T47D (cell line): Measurements from ENCODE around the gene TTC38.

Source experiments
- DNase-seq, 2 experiments: peaks; one replicate each; pipeline versions ENCODE4 v3.0.0 to v3.0.0-alpha.2; 2011 to 2012; ENCODE audit warnings: low read depth in 1 of 2, low spot score in 1 of 2
- JUND ChIP-seq: IDR thresholded peaks from 2 replicates; pipeline ENCODE4 v1.6.1; 2012; ENCODE audit warnings: low read depth
- in situ Hi-C: cut with HindIII; loops from 2 replicates; pipeline ENCODE4 v1.10.0; 2016; ENCODE audit warnings: low sequenced_read_pairs, low pct_unique_long_range_greater_than_20kb

Gene TTC38

DNA sequence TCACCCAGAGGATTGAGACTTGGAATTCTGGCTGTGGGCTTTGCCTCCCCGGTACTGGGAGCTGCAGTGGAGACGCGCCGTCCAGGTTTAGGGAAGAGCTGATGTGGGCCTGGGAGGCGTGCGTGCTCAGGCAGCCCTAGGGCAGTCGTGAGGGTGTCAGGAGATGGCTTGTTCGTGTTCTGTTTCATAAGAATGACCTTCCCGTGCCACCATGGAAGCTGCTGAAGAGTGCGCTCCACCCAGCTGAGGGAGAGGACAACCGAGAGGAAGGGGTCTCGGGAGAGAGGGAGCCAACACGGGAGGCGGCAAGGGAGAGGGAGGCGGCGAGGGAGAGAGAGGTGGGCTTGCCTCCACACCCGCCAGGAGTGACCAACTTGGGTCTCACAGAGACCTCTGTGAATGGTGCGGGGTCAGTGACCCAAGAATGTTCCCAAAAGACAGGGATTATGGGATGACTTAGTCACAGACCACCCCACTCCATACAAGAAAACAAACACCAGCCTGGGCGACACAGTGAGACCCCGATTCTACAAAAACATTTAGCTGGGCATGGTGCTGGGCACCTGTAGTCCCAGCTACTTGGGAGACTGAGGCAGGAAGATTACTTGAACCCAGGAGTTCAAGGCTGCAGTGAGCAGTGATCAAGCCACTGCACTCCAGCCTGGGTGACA lies 53.0 kb downstream of the TTC38 start:
- TF ChIP-seq JUND = no peak
- in situ Hi-C loops = no loop called here
- no peak for DNase-seq

DNA sequence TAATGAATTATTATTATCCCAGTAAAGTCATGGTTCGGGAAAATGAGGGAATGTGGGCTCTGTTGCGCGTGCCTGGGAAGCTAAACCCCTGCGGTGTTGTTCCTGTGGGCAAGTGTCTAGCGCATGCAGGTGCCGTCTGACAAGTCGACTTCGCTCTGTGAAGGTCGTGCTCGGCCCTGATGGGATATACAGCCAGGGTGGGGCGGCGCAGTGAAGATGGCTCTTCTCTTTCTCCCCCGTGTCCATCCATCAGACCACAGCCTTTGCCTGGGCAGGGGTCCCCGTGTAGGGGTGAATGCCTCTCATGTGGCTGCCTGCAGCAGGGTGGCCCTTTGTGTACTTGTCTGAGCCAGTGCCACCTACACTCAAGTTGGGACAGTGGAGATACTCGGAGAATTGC lies 54.9 kb downstream of the TTC38 start:
- in situ Hi-C loops = no loop called here
- TF ChIP-seq JUND = no peak

GRCh38 chr22:46323162-46323561 lies 55.4 kb downstream of the TTC38 start:
- no peak for DNase-seq
- no peak for TF ChIP-seq JUND
- in situ Hi-C loops = no loop called here

More for the DNA sequence above, 54.9 kb downstream of the TTC38 start:
- no peak for DNase-seq

DNA sequence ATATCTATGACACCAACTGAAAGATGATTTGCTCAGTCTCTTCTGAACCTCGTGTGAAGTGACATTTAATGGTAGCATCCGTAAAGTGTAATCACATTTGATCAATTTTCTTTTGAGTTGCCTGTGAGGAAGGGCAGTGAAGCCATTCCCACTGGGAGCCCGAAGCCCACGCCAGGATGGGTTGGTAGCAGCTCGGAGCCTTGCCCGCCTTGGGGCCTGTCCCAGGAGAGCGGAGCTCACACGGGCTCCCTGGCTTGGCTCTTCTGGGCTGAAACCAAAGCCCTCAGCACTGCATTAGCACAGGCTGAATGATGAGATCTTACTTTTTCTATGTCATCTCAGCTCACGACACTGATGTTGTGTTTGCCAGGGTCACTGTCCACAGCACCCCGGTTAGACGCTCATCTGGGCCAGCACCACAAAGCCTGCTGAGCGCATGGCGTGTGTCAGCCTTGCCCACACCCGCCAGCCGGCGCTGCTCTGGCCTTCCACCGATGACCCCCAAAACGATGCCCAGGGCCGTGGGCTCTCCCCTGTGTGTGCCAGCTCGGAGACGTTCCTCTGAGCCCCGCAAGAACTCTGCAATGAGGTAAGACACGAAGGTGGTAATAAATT lies 58.4 kb downstream of the TTC38 start:
- DNase-seq = no peak
- in situ Hi-C loops = no loop called here
- TF ChIP-seq JUND = no peak

DNA sequence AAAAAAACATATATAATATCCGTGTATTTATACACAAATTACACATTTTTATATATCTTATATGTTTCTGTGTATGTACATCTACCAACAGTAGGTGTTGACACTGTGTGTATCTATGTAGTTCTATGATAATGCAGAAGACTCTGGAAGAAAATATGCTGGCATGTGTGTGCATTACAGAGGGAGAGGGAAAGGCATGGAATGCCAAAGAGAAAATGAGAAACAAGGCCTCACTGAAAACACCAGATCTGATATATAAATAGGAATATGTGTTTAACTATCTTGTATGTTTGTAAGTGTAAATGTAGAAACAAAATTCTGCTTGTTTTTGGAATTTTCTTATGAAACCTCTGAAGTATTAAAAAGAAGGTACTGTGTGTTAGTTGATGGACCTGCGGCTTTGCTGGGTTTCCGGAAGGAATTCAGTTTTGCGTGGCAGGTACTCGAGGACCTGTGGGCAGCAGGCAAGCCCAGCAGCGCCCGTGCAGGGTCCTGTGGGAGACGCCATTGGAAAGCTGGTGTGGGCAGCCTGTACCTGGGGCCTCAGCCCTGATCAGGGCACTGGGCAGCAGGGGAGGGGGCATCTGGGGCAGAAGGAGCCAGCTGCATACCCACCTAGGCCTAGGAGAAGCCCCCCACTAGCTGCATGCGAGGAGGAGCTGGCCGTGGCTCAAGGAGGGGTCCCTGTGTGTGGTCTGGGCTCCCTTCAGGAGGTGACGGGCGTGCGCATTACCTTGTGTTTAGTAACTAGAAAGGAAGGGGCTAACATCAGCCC lies 60.1 kb downstream of the TTC38 start:
- DNase-seq = no peak
- in situ Hi-C loops = no loop called here
- no peak for TF ChIP-seq JUND

- in situ Hi-C loops = no loop called here
- DNase-seq = no peak
These were observed 61.0 kb downstream of the TTC38 start for GRCh38 chr22:46328797-46329196.

DNA sequence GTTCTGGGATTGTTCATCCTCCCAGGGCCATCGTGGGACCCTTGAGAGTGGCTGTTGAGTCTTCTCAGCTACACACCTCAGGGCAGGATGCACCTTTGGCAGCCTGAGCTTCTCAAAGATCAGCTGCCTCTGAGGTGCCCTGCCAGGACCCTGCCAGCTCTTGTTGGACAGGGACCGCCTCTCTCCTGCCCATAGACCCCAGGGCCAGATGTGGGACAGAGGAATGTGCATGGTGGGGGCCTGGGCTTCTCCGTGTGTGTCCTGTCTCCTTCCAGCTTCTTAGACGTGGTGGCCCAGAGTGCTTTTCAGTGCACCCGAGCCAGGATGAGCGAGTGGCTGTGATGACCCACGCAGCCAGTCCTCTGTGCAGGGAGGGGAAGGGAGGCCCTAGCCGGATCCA lies 61.8 kb downstream of the TTC38 start:
- TF ChIP-seq JUND = no peak
- DNase-seq = no peak
- in situ Hi-C loops = no loop called here

More at GRCh38 chr22:46328797-46329196, 61.0 kb downstream of the TTC38 start:
- no peak for TF ChIP-seq JUND

DNA sequence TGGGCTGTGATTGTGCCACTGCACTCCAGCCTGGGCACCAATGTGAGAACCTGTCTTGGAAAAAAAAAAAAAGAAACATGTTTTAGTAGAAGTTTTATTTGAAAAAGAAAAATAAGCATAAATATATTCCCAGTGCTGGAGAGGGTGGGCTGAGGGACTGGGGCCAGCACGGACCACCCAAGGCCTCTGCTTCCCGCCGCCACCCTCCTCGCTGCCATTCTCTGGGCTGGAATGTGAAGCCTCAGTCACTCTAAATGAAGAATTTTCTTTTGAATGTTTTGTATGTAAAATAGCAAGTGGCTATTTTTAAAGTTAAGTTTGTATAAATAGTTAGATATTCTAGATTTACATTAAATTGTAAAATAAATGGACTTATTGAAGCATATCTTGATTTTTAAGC lies 62.6 kb downstream of the TTC38 start:
- no peak for DNase-seq
- in situ Hi-C loops = no loop called here
- TF ChIP-seq JUND = no peak

DNA sequence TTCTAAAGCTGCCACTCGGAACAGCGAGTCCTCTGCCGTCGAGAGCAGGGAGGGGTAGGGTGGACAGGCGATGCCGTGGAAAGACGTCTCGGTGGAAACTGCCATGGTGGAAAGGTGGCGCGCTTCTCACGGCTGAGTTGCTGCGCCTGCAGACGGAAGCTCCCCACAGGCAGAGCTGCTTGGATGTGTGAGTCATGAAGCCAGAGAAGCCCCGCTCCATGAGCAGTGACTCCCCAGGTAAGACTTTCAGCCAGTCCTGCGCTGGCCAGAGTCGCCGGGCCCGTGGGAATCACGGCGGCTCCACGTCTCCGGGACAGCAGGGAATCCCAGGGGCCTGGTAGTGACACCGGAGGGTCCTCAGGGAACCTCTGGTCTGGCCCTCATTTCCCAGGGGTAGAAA lies 63.7 kb downstream of the TTC38 start:
- in situ Hi-C loops = no loop called here
- DNase-seq = no peak
- TF ChIP-seq JUND = no peak

- peak; percentile 81 to 87 for DNase-seq
- in situ Hi-C loops = no loop called here
- TF ChIP-seq JUND = no peak
These were observed 67.7 kb downstream of the TTC38 start, which contains the start of gene TRMU for GRCh38 chr22:46335201-46336118. Gene TRMU, plus strand, starts transcription at chr22:46335714. Its CDS starts 51 bp downstream, at chr22:46335765.

DNA sequence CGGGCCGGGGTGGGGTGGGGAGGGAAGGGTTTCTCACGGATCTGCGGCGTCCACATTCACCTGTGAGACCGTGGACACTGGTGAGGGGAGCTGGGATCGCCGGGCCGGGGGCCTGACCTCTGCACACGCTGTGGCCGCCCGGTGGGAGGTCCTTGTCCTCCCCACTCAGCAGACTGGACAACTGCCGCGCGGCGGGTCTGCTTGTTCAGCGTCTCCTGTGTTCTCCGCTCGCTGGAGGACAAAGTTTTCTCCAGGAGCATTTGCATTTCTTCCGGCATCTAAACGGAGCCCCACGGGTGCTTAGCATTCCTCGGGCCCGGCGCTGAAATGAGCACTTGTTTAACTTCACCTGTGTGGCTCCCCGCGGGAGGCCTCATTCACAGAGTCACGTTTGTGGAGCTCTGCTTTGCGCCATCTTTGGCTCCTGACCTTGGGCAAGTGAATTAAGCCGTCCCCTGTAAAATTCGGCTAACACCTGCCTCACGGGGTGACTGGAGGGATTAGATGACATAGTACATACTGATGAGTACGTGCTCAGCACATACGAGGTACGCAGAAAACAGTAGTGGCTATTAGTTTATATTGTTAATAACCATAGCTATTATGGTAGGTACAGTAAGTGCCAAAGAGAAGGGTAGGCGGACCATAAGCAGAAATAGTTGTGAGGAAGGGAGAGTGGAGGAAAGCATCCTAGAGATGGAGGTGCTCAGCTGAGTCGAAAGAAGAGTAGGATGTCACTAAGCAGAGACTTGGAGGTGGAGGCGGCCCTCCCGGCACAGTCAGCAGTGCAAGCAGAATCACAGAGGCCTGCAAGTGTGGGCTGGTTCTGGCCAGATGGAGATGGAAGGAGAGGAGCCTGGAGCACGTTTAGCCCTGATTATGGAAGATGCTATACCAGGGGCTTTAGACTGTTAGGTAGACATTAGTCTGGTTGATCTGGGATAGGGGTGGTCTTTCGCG lies 68.6 kb downstream of the TTC38 start:
- in situ Hi-C loops = no loop called here
- no peak for DNase-seq
- TF ChIP-seq JUND = no peak
